A673 (cell line): ENCODE measurements around the gene TMIGD3. TPM values are rescaled to one million over a fixed set of nuclear protein-coding genes. Genes with fewer than 3 reads are reported as not detected.

Source experiments
- BruUV-seq: library from RNA; stranded (reverse); fragments of 400-500 nt; replicated peaks from 2 replicates; lab custom pipeline; 2021; lab: Mats Ljungman, UMichigan
- CTCF ChIA-PET: fragments of 300-600 bp; sonication (Branson Sonifier 250); formaldehyde crosslinking; loops from one replicate; lab custom pipeline; 2022; ENCODE audit warnings: antibody characterized with exemption; lab: Charles Lee
- POLR2A ChIA-PET: fragments of 300-600 bp; sonication (Branson Sonifier 250); formaldehyde crosslinking; loops from one replicate; lab custom pipeline; 2022; ENCODE audit warnings: antibody characterized with exemption; ENCODE audit not compliant: low non-redundant PET; lab: Charles Lee
- DNase-seq: peaks from one replicate; pipeline ENCODE4 v3.0.0-alpha.2; 2015; ENCODE audit warnings: low spot score
- H3K27ac ChIP-seq: fragments of 200-600 bp; sonication (generic); 2 replicates; pipeline ENCODE4 v1.5.1; 2016; ENCODE audit warnings: mixed run types, low read depth, mild to moderate bottlenecking, mixed read lengths, antibody characterized with exemption, low read length; ENCODE audit not compliant: poor library complexity, severe bottlenecking
- H3K27me3 ChIP-seq: fragments of 200-600 bp; sonication (generic); replicated peaks from 2 replicates; pipeline ENCODE4 v1.6.1; 2017; ENCODE audit warnings: mixed run types, low read depth, mild to moderate bottlenecking, mixed read lengths, antibody characterized with exemption, low read length; ENCODE audit not compliant: insufficient read depth, poor library complexity
- H3K36me3 ChIP-seq: fragments of 200-600 bp; sonication (generic); 2 replicates; pipeline ENCODE4 v1.6.1; 2016; ENCODE audit warnings: mixed run types, mild to moderate bottlenecking, mixed read lengths, antibody characterized with exemption, low read length; ENCODE audit not compliant: insufficient read depth, poor library complexity, severe bottlenecking
- H3K4me1 ChIP-seq: fragments of 200-600 bp; sonication (generic); 2 replicates; pipeline ENCODE4 v1.6.1; 2017; ENCODE audit warnings: mixed run types, mild to moderate bottlenecking, mixed read lengths, antibody characterized with exemption, low read length; ENCODE audit not compliant: insufficient read depth, poor library complexity, severe bottlenecking
- H3K4me3 ChIP-seq: fragments of 200-600 bp; sonication (generic); 2 replicates; pipeline ENCODE4 v1.5.1; 2016; ENCODE audit warnings: low read depth, mixed run types, mild to moderate bottlenecking, mixed read lengths, low read length; ENCODE audit not compliant: poor library complexity, severe bottlenecking
- H3K9me3 ChIP-seq: fragments of 200-600 bp; sonication (generic); 2 replicates; pipeline ENCODE4 v1.6.1; 2016; ENCODE audit warnings: mixed run types, low read depth, mild to moderate bottlenecking, mixed read lengths, antibody characterized with exemption, low read length; ENCODE audit not compliant: poor library complexity, severe bottlenecking
- EZH2 ChIP-seq: fragments of 200-600 bp; sonication (generic); IDR thresholded peaks from 2 replicates; pipeline ENCODE4 v1.6.1; 2017; ENCODE audit warnings: borderline replicate concordance, low read depth, mild to moderate bottlenecking, mixed read lengths, antibody characterized with exemption, low read length; ENCODE audit not compliant: poor library complexity, severe bottlenecking
- intact Hi-C: fragments of 100-400 bp; cut with micrococcal nuclease; formaldehyde crosslinking; loops from one replicate; pipeline ENCODE4 v1.10.0; 2022; ENCODE audit not compliant: unreplicated experiment
- total RNA-seq: library from RNA; stranded (reverse); gene quantifications from 2 replicates; pipeline ENCODE4 v1.2.3, GENCODE V29; 2021
- TF ChIP-seq, protein P1 (sequence below): fragments of 300-800, 200-600 bp; sonication (generic); conservative IDR thresholded peaks from 2 replicates; pipeline ENCODE4 v1.5.1; 2017; ENCODE audit warnings: low read depth, mild to moderate bottlenecking, antibody characterized with exemption, low read length, moderate library complexity, mixed read lengths

TMIGD3 gene
- total RNA-seq, 1 experiment from 2014 or later = not detected

DNA sequence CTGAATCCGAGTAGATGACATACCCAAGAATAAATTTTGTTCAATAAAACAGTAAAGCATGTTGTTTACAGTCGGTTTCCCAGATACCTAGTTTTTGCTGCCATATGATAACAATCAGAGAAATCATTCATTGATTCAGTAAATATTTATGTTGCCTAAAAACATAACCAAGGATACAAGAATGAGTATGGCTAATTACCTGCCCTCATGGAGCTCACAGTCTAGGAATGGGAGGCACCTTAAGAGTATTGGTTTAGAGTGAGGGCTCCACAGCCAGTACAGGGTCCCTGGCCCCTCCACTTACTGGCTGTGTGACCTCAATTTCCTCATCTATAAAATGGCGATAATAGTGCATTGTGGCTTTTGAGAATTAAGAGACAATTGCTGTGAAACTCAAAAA lies 53.2 kb downstream of the TMIGD3 start:
- POLR2A ChIA-PET = no interaction called here
- H3K4me3 ChIP-seq = peak overlapping the region; percentile 85
- no peak for DNase-seq
- intact Hi-C loops = no loop called here
- H3K27me3 ChIP-seq = no peaks in the 10 kb centered on the region
- H3K4me1 ChIP-seq = peaks cover 19% of the 10 kb centered on the region
- no peaks in the 10 kb centered on the region for H3K9me3 ChIP-seq
- no TSS peak for BruUV-seq
- TF ChIP-seq EZH2 = no peak
- TF ChIP-seq, protein P1, sequence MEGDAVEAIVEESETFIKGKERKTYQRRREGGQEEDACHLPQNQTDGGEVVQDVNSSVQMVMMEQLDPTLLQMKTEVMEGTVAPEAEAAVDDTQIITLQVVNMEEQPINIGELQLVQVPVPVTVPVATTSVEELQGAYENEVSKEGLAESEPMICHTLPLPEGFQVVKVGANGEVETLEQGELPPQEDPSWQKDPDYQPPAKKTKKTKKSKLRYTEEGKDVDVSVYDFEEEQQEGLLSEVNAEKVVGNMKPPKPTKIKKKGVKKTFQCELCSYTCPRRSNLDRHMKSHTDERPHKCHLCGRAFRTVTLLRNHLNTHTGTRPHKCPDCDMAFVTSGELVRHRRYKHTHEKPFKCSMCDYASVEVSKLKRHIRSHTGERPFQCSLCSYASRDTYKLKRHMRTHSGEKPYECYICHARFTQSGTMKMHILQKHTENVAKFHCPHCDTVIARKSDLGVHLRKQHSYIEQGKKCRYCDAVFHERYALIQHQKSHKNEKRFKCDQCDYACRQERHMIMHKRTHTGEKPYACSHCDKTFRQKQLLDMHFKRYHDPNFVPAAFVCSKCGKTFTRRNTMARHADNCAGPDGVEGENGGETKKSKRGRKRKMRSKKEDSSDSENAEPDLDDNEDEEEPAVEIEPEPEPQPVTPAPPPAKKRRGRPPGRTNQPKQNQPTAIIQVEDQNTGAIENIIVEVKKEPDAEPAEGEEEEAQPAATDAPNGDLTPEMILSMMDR = no peak
- H3K27ac ChIP-seq = peak overlapping the region; percentile 91
- H3K36me3 ChIP-seq = peaks cover 45% of the 10 kb centered on the region
- CTCF ChIA-PET = no interaction called here

DNA sequence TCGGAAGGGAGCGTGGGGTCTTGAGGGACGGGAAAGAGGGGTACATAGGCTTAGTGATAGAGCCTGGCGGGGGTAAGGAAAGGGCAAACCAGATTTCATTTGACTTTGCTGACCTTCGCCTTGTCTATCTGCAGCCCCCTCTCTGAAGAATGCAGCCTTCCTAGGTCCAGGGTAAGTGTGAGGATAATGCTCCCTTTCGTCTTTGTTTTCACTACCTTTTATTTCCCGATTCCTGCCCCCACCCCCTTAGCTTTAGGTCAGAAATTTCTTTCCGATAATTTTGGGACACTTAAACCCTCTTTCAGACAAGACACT lies 53.8 kb downstream of the TMIGD3 start:
- POLR2A ChIA-PET = no interaction called here

DNA sequence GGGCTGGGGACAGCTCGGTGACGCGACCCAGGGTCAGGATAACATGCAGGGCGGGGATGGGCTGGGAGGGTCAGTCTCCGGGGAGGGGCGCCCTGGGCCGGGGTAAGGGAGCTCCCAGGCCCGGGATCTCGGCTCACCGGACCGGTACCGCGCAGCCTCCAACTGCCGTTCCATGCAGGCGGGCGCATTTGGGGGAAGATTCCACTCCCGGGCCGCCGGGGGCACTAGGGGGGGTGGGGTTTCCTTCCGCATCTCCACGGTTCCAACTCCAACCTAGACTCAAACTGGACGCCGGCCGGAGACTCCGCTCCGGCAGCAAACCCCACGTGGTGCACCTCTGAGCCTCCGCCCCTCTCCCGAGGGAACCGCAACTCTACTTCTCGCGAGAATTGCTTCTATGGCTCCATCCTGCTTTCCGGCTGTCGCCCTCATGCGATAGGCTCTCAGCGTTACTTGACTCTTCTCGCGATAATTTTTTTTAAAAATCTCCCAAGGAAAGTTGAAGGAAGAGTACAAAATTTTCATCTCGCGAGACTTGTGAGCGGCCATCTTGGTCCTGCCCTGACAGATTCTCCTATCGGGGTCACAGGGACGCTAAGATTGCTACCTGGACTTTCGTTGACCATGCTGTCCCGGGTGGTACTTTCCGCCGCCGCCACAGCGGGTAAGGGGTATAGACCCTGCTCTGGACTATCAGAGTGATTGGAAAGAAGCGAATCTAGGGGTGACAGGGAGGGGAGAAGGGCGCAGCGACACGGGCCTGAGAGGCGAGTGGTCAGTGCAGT lies 54.3 kb downstream of the TMIGD3 start, which contains the start of the genes ATP5PB and WDR77:
TSS of gene ATP5PB (plus strand) at position 547 of the 785 bp plus-strand sequence. CDS start at position 625, 78 bp downstream.
TSS of gene WDR77 (minus strand) at position 339 of the 785 bp plus-strand sequence. CDS start at position 252, 87 bp downstream.
- Histone ChIP-seq H3K27ac (peak within 1 kb of the TSS; percentile 91), H3K36me3 (peaks cover 45% of the 10 kb centered on the region), H3K27me3 (no peaks in the 10 kb centered on the region), H3K9me3 (no peaks in the 10 kb centered on the region), H3K4me1 (peaks cover 19% of the 10 kb centered on the region), H3K4me3 (peak within 1 kb of the TSS; percentile 85)
- POLR2A ChIA-PET = no interaction called here
- DNase-seq = peak; percentile 99
- no TSS peak for BruUV-seq
- TF ChIP-seq, protein P1 = no peak
- no peak for TF ChIP-seq EZH2
- intact Hi-C loops = loop anchor here (5.0 kb wide), 1 partner anchor 308 kb away; the partner anchor contains the start of gene DDX20
- CTCF ChIA-PET = interaction anchor here (0.6 kb wide), 1 partner anchor 297 kb away, joined by 3 read pairs; no protein-coding TSS in a partner anchor

More for the DNA sequence above, 53.8 kb downstream of the TMIGD3 start:
- DNase-seq = no peak
- peaks cover 19% of the 10 kb centered on the region for H3K4me1 ChIP-seq
- CTCF ChIA-PET = interaction anchor here (0.6 kb wide), 1 partner anchor 297 kb away, joined by 3 read pairs; no protein-coding TSS in a partner anchor
- peak overlapping the region; percentile 91 for H3K27ac ChIP-seq
- peak overlapping the region; percentile 85 for H3K4me3 ChIP-seq
- intact Hi-C loops = loop anchor here (5.0 kb wide), 1 partner anchor 308 kb away; the partner anchor contains the start of gene DDX20
- no TSS peak for BruUV-seq
- H3K27me3 ChIP-seq = no peaks in the 10 kb centered on the region
- H3K36me3 ChIP-seq = peaks cover 45% of the 10 kb centered on the region
- no peaks in the 10 kb centered on the region for H3K9me3 ChIP-seq
- TF ChIP-seq, protein P1 = no peak
- TF ChIP-seq EZH2 = no peak
